HepG2 (cell line): ENCODE measurements around the gene ERBB4. TPM values are rescaled to one million over a fixed set of nuclear protein-coding genes. Genes with fewer than 3 reads are reported as not detected.

ENCODE experiments used
- ATAC-seq: fragments of 200-7000 bp; cut with Tn5 transposase; 3 replicates; pipeline ENCODE4 v1.9.1; 2020; ENCODE audit warnings: mild to moderate bottlenecking, moderate library complexity
- BruUV-seq: library from RNA; stranded (reverse); fragments of 400-500 nt; replicated peaks from 2 replicates; lab custom pipeline; 2021; lab: Mats Ljungman, UMichigan
- CTCF ChIA-PET: fragments of 300-600 bp; formaldehyde crosslinking; extraction: SDS; loops from one replicate; lab custom pipeline; 2021; ENCODE audit warnings: low total read pairs, inconsistent platforms, low intra/inter-chr PET ratio; lab: Yijun Ruan, JAX
- POLR2A ChIA-PET: fragments of 350-600 bp; sonication (Branson Sonifier 250); formaldehyde crosslinking; loops from one replicate; lab custom pipeline; 2020; ENCODE audit warnings: antibody characterized with exemption, inconsistent platforms; lab: Yijun Ruan, JAX
- DNase-seq: peaks from one replicate; pipeline ENCODE4 v3.0.0-alpha.2; 2015; ENCODE audit warnings: low spot score
- FAIRE-seq: peaks from 3 replicates; lab custom pipeline; 2011; peaks lifted over from hg19 to GRCh38; lab: Jason Lieb, UNC
- H2AFZ ChIP-seq: one replicate; pipeline ENCODE4 v1.6.1; 2011; ENCODE audit warnings: low read length, inconsistent platforms
- H3K27ac ChIP-seq: fragments of 300-600 bp; 3 replicates; pipeline ENCODE4 v1.8.0; 2011; ENCODE audit warnings: mixed run types, mild to moderate bottlenecking, mixed read lengths, low read length, inconsistent platforms; ENCODE audit not compliant: insufficient read depth; ENCODE audit errors: extremely low read length
- H3K27me3 ChIP-seq, 2 experiments: fragments of 200-600 bp in 1 of 2; 2 replicates in 1 of 2; 3 replicates in 1 of 2; pipeline versions ENCODE4 v1.6.0 to v1.8.0; 2011; ENCODE audit warnings: low read length in 2 of 2, mild to moderate bottlenecking in 2 of 2, moderate library complexity in 2 of 2, inconsistent platforms in 1 of 2; ENCODE audit not compliant: insufficient read depth in 2 of 2, control insufficient read depth in 1 of 2
- H3K36me3 ChIP-seq, 2 experiments: fragments of 200-600 bp in 1 of 2; replicated peaks in 1 of 2; 2 replicates in 1 of 2; 3 replicates in 1 of 2; pipeline versions ENCODE4 v1.5.1 to v1.8.0; 2011; ENCODE audit warnings: low read length in 2 of 2, inconsistent platforms in 1 of 2; ENCODE audit not compliant: insufficient read depth in 2 of 2, control insufficient read depth in 1 of 2
- H3K4me1 ChIP-seq: 2 replicates; pipeline ENCODE4 v1.5.1; 2012; ENCODE audit warnings: low read length, inconsistent platforms; ENCODE audit not compliant: insufficient read depth
- H3K4me2 ChIP-seq: 2 replicates; pipeline ENCODE4 v1.6.0; 2011; ENCODE audit warnings: low read depth, low read length, inconsistent platforms
- H3K4me3 ChIP-seq, 3 experiments: fragments of 200-600 bp in 1 of 3; sonication (generic), shearing (Covaris generic) in 1 of 3; replicated peaks in 1 of 3; 2 replicates each; pipeline ENCODE4 v1.5.1; 2011 to 2016; ENCODE audit warnings: low read length in 3 of 3, inconsistent platforms in 2 of 3, low read depth in 2 of 3, mild to moderate bottlenecking in 2 of 3, control low read depth in 1 of 3, mixed read lengths in 1 of 3; ENCODE audit not compliant: insufficient read depth in 1 of 3
- H3K79me2 ChIP-seq: one replicate; pipeline ENCODE4 v1.6.1; 2011; ENCODE audit warnings: low read length, inconsistent platforms; ENCODE audit not compliant: insufficient read depth
- H3K9ac ChIP-seq: 2 replicates; pipeline ENCODE4 v1.6.0; 2011; ENCODE audit warnings: mild to moderate bottlenecking, low read depth, low read length, inconsistent platforms; ENCODE audit not compliant: insufficient read depth
- H3K9me3 ChIP-seq: 2 replicates; pipeline ENCODE4 v1.5.1; 2012; ENCODE audit warnings: mild to moderate bottlenecking, low read length
- H4K20me1 ChIP-seq: 2 replicates; pipeline ENCODE4 v1.6.0; 2011; ENCODE audit warnings: inconsistent platforms, mild to moderate bottlenecking, low read length, moderate library complexity; ENCODE audit not compliant: insufficient read depth
- HMGXB3 ChIP-seq: sonication (generic); formaldehyde crosslinking; IDR thresholded peaks from 2 replicates; pipeline ENCODE4 v1.4.0; 2020; ENCODE audit warnings: missing genetic modification reagents, borderline replicate concordance
- POLR2AphosphoS2 ChIP-seq: IDR thresholded peaks from 2 replicates; pipeline ENCODE4 v1.6.1; 2011; ENCODE audit warnings: low read depth, low read length, improper control_type of control experiment
- REXO4 ChIP-seq: sonication (generic); formaldehyde crosslinking; IDR thresholded peaks from 2 replicates; pipeline ENCODE4 v1.8.0; 2022; ENCODE audit warnings: missing genetic modification reagents, mild to moderate bottlenecking, borderline replicate concordance
- SMC3 ChIP-seq: IDR thresholded peaks from 2 replicates; pipeline ENCODE4 v1.6.1; 2011; ENCODE audit warnings: low read length, improper control_type of control experiment
- ZNF367 ChIP-seq: sonication (generic); formaldehyde crosslinking; IDR thresholded peaks from 2 replicates; pipeline ENCODE4 v1.4.0; 2020; ENCODE audit warnings: missing genetic modification reagents, borderline replicate concordance
- ZNF850 ChIP-seq: sonication (generic); formaldehyde crosslinking; conservative IDR thresholded peaks from 2 replicates; pipeline ENCODE4 v1.9.0; 2021; ENCODE audit warnings: mild to moderate bottlenecking, missing genetic modification reagents
- WGBS: methylation state at CpG from one replicate; pipeline ENCODE4 v1.1.6; 2017; ENCODE audit warnings: low lambda C conversion rate; 5-methylcytosine and 5-hydroxymethylcytosine counted together
- in situ Hi-C: cut with HindIII; loops from 2 replicates; pipeline ENCODE4 v1.10.0; 2017; ENCODE audit warnings: low pct_unique_long_range_greater_than_20kb; ENCODE audit not compliant: extremely low pct_ligation_motif_present
- intact Hi-C: fragments of 100-400 bp; cut with micrococcal nuclease; formaldehyde crosslinking; loops from one replicate; pipeline ENCODE4 v1.10.0; 2022; ENCODE audit not compliant: unreplicated experiment
- polyA plus RNA-seq, 8 experiments: library from polyadenylated mRNA; depleted of rRNA in 3 of 8; stranded (reverse) in 7 of 8; unstranded in 1 of 8; fragments of >200 nt; fragmentation: Illumina TruSeq in 4 of 8; extraction: Trizol in 4 of 8; gene quantifications; 2 replicates each; pipeline versions ENCODE4 v1.2.1 to v1.2.3, GENCODE V29; 2011 to 2016; ENCODE audit warnings: low read depth in 4 of 8, missing spikeins in 1 of 8, mixed read lengths in 1 of 8; ENCODE audit not compliant: insufficient read depth in 1 of 8
- total RNA-seq, 5 experiments: library from RNA; depleted of rRNA; stranded (reverse); fragments of >200 nt; fragmentation: Illumina TruSeq; extraction: Trizol; gene quantifications; 2 replicates each; pipeline ENCODE4 v1.2.3, GENCODE V29; 2016; ENCODE audit warnings: low read depth in 1 of 5

ERBB4 gene
- total and polyA plus RNA-seq, 2 of the 13 experiments (the other 11 are each of a cell fraction or from before 2014, with no cell fraction given): not detected

- no peak overlapping the region for H3K9ac ChIP-seq
- H3K36me3 ChIP-seq: no peaks in the 10 kb centered on the region
- no peak overlapping the region for H3K27ac ChIP-seq
- no peaks in the 10 kb centered on the region for H3K4me1 ChIP-seq
- H3K9me3 ChIP-seq: no peaks in the 10 kb centered on the region
- POLR2A ChIA-PET: no interaction called here
- no peak overlapping the region for H3K4me2 ChIP-seq
- no peak for ATAC-seq
- 0% methylated on average over 2 of the region's 2 CpGs for WGBS
- H3K27me3 ChIP-seq: no peaks in the 10 kb centered on the region; a peak in 1 of 5 replicates
- no peaks in the 10 kb centered on the region for H4K20me1 ChIP-seq
- no peaks in the 10 kb centered on the region for H3K79me2 ChIP-seq
- CTCF ChIA-PET: no interaction called here
- TF ChIP-seq ZNF850 (CRISPR knock-in tag) (no peak), REXO4 (no peak), POLR2AphosphoS2 (no peak), HMGXB3 (CRISPR knock-in tag) (no peak), SMC3 (no peak), ZNF367 (CRISPR knock-in tag) (no peak)
- TF ChIP-seq, all 625 proteins: peak for 0
- FAIRE-seq (no peak), DNase-seq (no peak)
- no peak overlapping the region for H3K4me3 ChIP-seq
- no TSS peak for BruUV-seq
- H2AFZ ChIP-seq: no peak overlapping the region
- intact Hi-C loops (no loop called here), in situ Hi-C loops (no loop called here)
These were observed 111.0 kb downstream of the ERBB4 start for GRCh38 chr2:212427638-212428037.
